ENCODE results near the gene CAMSAP2.

CAMSAP2 gene

GRCh38 chr1:200751717-200752116 is 13.0 kb downstream of the CAMSAP2 start:
- no peak overlapping the region for H3K4me3 ChIP-seq (ENCODE audit: low read depth, low read length)
- TF ChIP-seq CTCF (IDR thresholded peaks at IDR 0.05; ENCODE audit: borderline replicate concordance, insufficient read depth, low read depth, low read length), result no peak

- H3K4me3 ChIP-seq (ENCODE audit: low read depth, low read length), result no peak overlapping the region
- TF ChIP-seq CTCF (IDR thresholded peaks at IDR 0.05; ENCODE audit: borderline replicate concordance, insufficient read depth, low read depth, low read length), result no peak
These were observed 15.0 kb downstream of the CAMSAP2 start for GRCh38 chr1:200753650-200754198.

GRCh38 chr1:200755456-200755855 is 16.8 kb downstream of the CAMSAP2 start:
- TF ChIP-seq CTCF (IDR thresholded peaks at IDR 0.05; ENCODE audit: borderline replicate concordance, insufficient read depth, low read depth, low read length), result no peak
- no peak overlapping the region for H3K4me3 ChIP-seq (ENCODE audit: low read depth, low read length)

- no peak overlapping the region for H3K4me3 ChIP-seq (ENCODE audit: low read depth, low read length)
- TF ChIP-seq CTCF (IDR thresholded peaks at IDR 0.05; ENCODE audit: borderline replicate concordance, insufficient read depth, low read depth, low read length), result no peak
These were observed 23.4 kb downstream of the CAMSAP2 start for GRCh38 chr1:200762089-200762488.

GRCh38 chr1:200767321-200767720 is 28.6 kb downstream of the CAMSAP2 start:
- no peak overlapping the region for H3K4me3 ChIP-seq (ENCODE audit: low read depth, low read length)
- no peak for TF ChIP-seq CTCF (IDR thresholded peaks at IDR 0.05; ENCODE audit: borderline replicate concordance, insufficient read depth, low read depth, low read length)

- no peak overlapping the region for H3K4me3 ChIP-seq (ENCODE audit: low read depth, low read length)
- TF ChIP-seq CTCF (IDR thresholded peaks at IDR 0.05; ENCODE audit: borderline replicate concordance, insufficient read depth, low read depth, low read length), result no peak
These were observed 33.2 kb downstream of the CAMSAP2 start for GRCh38 chr1:200771625-200772555.

GRCh38 chr1:200774311-200774710 is 35.6 kb downstream of the CAMSAP2 start:
- no peak overlapping the region for H3K4me3 ChIP-seq (ENCODE audit: low read depth, low read length)

More at GRCh38 chr1:200774311-200774710, 35.6 kb downstream of the CAMSAP2 start:
- no peak for TF ChIP-seq CTCF (IDR thresholded peaks at IDR 0.05; ENCODE audit: borderline replicate concordance, insufficient read depth, low read depth, low read length)

Data from GM12875 (cell line).